K562 (cell line): ENCODE data around the gene TMC6.

ENCODE experiments used
- ELF1 ChIP-seq: fragments of 200-800 bp; sonication (Bioruptor generic); IDR thresholded peaks from 2 replicates; pipeline ENCODE4 v1.6.1; 2016; ENCODE audit warnings: missing genetic modification characterization, missing compliant biosample characterization
- ELK1 ChIP-seq: sonication (generic); formaldehyde crosslinking; IDR thresholded peaks from 2 replicates; pipeline ENCODE4 v1.8.1; 2022; ENCODE audit warnings: missing genetic modification reagents
- EZH2 ChIP-seq: IDR thresholded peaks from 2 replicates; pipeline ENCODE4 v1.6.1; 2012; ENCODE audit warnings: low read depth, mild to moderate bottlenecking, inconsistent platforms, low read length, borderline replicate concordance
- PHF20 ChIP-seq: fragments of 450-650 bp; IDR thresholded peaks from 2 replicates; pipeline ENCODE4 v1.6.1; 2018; ENCODE audit not compliant: partially characterized antibody
- STAT5B ChIP-seq: fragments of 250-450 bp; sonication (Bioruptor Pico); IDR thresholded peaks from 2 replicates; pipeline ENCODE4 v1.8.0; 2021; ENCODE audit warnings: mild to moderate bottlenecking, inconsistent platforms
- ZNF232 ChIP-seq: sonication (generic); formaldehyde crosslinking; IDR thresholded peaks from 2 replicates; pipeline ENCODE4 v1.8.0; 2022; ENCODE audit warnings: mild to moderate bottlenecking, missing genetic modification reagents

- no peak for TF ChIP-seq STAT5B (CRISPR knock-in tag)
- no peak for TF ChIP-seq EZH2
- TF ChIP-seq ELK1 (CRISPR knock-in tag), result no peak
- no peak for TF ChIP-seq ELF1 (tag)
- TF ChIP-seq PHF20, result no peak
- TF ChIP-seq ZNF232 (CRISPR knock-in tag), result no peak
Observed at GRCh38 chr17:78166416-78166815, 37.9 kb upstream of the TMC6 start.
